Neural cell (in vitro differentiated cells): Measurements from ENCODE around the gene PLXDC2.

Experiments used
- CTCF ChIP-seq: fragments of 450-650 bp; IDR thresholded peaks from 2 replicates; pipeline ENCODE4 v1.5.1; 2014; ENCODE audit warnings: antibody characterized with exemption, mild to moderate bottlenecking, moderate library complexity; ENCODE audit not compliant: poor library complexity, severe bottlenecking
- EP300 ChIP-seq: fragments of 450-650 bp; conservative IDR thresholded peaks from 2 replicates; pipeline ENCODE4 v1.6.1; 2014; ENCODE audit warnings: antibody characterized with exemption, mild to moderate bottlenecking, moderate library complexity; ENCODE audit not compliant: poor library complexity, severe bottlenecking
- EZH2 ChIP-seq: fragments of 200-600, 300-800 bp; shearing (Covaris generic), sonication (generic); IDR thresholded peaks from 2 replicates; pipeline ENCODE4 v1.6.1; 2014; ENCODE audit warnings: antibody characterized with exemption, low read length, borderline replicate concordance, mild to moderate bottlenecking; ENCODE audit not compliant: insufficient read depth, poor library complexity, severe bottlenecking
- MXI1 ChIP-seq: fragments of 450-650 bp; conservative IDR thresholded peaks from 2 replicates; pipeline ENCODE4 v1.6.1; 2014; ENCODE audit warnings: antibody characterized with exemption, mild to moderate bottlenecking; ENCODE audit not compliant: poor library complexity, severe bottlenecking
- REST ChIP-seq: IDR thresholded peaks from 2 replicates; pipeline ENCODE4 v1.6.1; 2012; ENCODE audit warnings: borderline replicate concordance
- SMC3 ChIP-seq: fragments of 450-650 bp; conservative IDR thresholded peaks from 2 replicates; pipeline ENCODE4 v1.6.1; 2014; ENCODE audit warnings: antibody characterized with exemption, mild to moderate bottlenecking, moderate library complexity; ENCODE audit not compliant: poor library complexity

GRCh38 chr10:20200758-20201157 lies 384.5 kb downstream of the PLXDC2 start:
- no peak for TF ChIP-seq EZH2
- TF ChIP-seq CTCF = no peak
- TF ChIP-seq REST = no peak
- no peak for TF ChIP-seq SMC3
- no peak for TF ChIP-seq EP300
- TF ChIP-seq MXI1 = no peak
